HG02798 (cell line): Measurements from ENCODE around the gene RAP1GAP.

Source experiments
- ATAC-seq: cut with Tn5 transposase; IDR thresholded peaks from one replicate; pipeline ENCODE4 v1.9.1; 2021; ENCODE audit warnings: mild to moderate bottlenecking; ENCODE audit not compliant: unreplicated experiment, poor library complexity

RAP1GAP gene

GRCh38 chr1:21663951-21664805 is 5.0 kb downstream of the RAP1GAP start:
- no peak for ATAC-seq

- ATAC-seq: no peak
Observed at GRCh38 chr1:21663248-21663950, 5.8 kb downstream of the RAP1GAP start.

GRCh38 chr1:21662426-21663247 is 6.5 kb downstream of the RAP1GAP start:
- no peak for ATAC-seq

- no peak for ATAC-seq
Observed at GRCh38 chr1:21661886-21662285, 7.3 kb downstream of the RAP1GAP start.

- ATAC-seq: no peak
Observed at GRCh38 chr1:21659924-21660326, 9.2 kb downstream of the RAP1GAP start.

- no peak for ATAC-seq
Observed at GRCh38 chr1:21659099-21659923, 9.8 kb downstream of the RAP1GAP start.

- no peak for ATAC-seq
Observed at GRCh38 chr1:21657456-21658190, 11.5 kb downstream of the RAP1GAP start.

GRCh38 chr1:21655748-21656147 is 13.4 kb downstream of the RAP1GAP start:
- no peak for ATAC-seq

GRCh38 chr1:21655259-21655658 is 13.9 kb downstream of the RAP1GAP start:
- ATAC-seq: no peak

- no peak for ATAC-seq
Observed at GRCh38 chr1:21654209-21654608, 14.9 kb downstream of the RAP1GAP start.

- no peak for ATAC-seq
Observed at GRCh38 chr1:21653744-21654100, 15.4 kb downstream of the RAP1GAP start.

GRCh38 chr1:21652937-21653743 is 16.0 kb downstream of the RAP1GAP start:
- no peak for ATAC-seq

- ATAC-seq: no peak
Observed at GRCh38 chr1:21652101-21652936, 16.8 kb downstream of the RAP1GAP start.

- ATAC-seq: no peak
Observed at GRCh38 chr1:21651214-21652042, 17.7 kb downstream of the RAP1GAP start.

GRCh38 chr1:21650400-21650799 is 18.8 kb downstream of the RAP1GAP start:
- no peak for ATAC-seq

GRCh38 chr1:21649315-21649714 is 19.8 kb downstream of the RAP1GAP start:
- no peak for ATAC-seq

- ATAC-seq: no peak
Observed at GRCh38 chr1:21648791-21649190, 20.4 kb downstream of the RAP1GAP start.
